HG02973 (cell line): ENCODE data around the gene FCER1A.
"Not testable (repeated sequence)": the region's sequence is repeated elsewhere in the genome, so short reads cannot be mapped to it uniquely, and the experiment has no call there.

ENCODE experiments used
- ATAC-seq: cut with Tn5 transposase; IDR thresholded peaks from one replicate; pipeline ENCODE4 v1.9.1; 2021; ENCODE audit warnings: moderate library complexity; ENCODE audit not compliant: unreplicated experiment

Gene FCER1A

DNA sequence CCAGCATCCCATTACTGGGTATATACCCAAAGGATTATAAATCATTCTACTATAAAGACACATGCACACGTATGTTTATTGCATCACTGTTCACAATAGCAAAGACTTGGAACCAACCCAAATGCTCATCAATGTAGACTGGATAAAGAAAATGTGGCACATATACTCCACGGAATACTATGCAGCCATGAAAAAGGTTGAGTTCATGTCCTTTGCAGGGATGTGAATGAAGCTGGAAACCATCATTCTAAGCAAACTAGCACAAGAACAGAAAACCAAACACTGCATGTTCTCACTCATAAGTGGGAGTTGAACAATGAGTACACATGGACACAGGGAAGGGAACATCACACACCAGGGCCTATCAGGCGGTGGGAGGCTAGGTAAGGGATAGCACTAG lies 47.2 kb downstream of the FCER1A start:
- ATAC-seq: not testable (repeated sequence)

DNA sequence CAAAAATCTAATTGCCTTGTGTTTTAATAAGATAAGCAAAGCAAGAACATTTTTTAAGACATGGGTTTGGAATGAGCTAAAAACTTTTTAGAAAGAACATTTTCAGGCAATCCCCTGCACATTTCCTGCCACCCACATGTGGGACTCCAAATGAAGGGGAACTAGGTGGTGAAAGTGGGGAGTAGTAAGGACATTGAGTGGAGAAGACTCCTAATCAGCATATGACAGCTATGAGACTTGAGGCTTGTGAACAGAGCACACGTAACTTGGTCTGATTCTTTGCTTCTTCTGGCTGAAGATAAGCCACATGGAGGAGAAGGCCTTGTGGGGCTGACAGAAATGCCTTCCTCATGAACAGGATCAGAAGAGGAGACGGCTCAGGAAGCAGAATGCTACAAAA lies 50.3 kb downstream of the FCER1A start:
- no peak for ATAC-seq
